Ramos (cell line): ENCODE results near the gene CD47.

Experiments used
- in situ Hi-C: fragments of 300-500 bp; cut with MboI; formaldehyde crosslinking; loops from one replicate; pipeline ENCODE4 v1.14.3; 2022; ENCODE audit warnings: low sequenced_read_pairs; ENCODE audit not compliant: unreplicated experiment

The CD47 gene

GRCh38 chr3:108060331-108060730 lies 30.5 kb downstream of the CD47 start:
- in situ Hi-C loops = no loop called here

DNA sequence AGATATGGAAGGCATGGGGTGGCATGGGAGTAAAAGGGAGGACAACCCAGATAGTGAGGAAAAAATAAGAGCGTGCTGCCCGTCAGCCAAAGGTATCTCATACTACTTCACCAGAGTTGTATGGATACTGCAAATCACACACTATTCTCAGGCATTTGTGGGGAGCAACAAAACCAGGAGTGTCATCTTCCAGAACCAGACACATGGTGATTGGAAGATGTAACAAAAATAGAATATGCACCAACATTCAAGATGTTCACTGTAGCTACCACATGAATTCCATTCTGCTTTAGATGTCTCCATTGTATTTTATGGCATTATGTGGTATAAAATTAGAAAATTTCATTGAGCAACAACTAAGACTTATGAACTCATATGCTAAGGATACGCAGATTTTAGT lies 34.9 kb downstream of the CD47 start:
- in situ Hi-C loops = no loop called here

- in situ Hi-C loops = no loop called here
These were observed 35.9 kb downstream of the CD47 start for GRCh38 chr3:108054935-108055334.

DNA sequence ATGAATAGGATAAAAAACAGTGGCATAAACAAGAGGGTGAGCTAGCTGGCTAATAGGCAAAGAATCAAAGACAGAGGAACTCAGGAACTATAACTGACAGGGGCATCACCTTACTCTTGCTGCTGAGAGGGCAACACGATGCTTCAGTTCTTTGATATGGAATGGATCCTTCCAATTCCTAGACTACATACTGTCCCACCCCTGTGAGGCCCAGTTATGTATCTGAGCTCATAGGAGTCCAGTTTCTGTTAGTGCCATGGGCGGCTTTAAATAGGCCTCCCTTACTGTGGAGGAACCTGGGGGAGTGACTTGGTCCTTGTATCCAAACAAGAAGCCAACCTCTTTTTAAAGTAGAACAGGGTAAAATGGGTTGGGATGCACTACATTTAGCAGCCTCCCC lies 37.3 kb downstream of the CD47 start:
- in situ Hi-C loops = no loop called here

GRCh38 chr3:108053067-108053466 lies 37.8 kb downstream of the CD47 start:
- in situ Hi-C loops = no loop called here

- in situ Hi-C loops = no loop called here
These were observed 39.8 kb downstream of the CD47 start for GRCh38 chr3:108051005-108051404.

DNA sequence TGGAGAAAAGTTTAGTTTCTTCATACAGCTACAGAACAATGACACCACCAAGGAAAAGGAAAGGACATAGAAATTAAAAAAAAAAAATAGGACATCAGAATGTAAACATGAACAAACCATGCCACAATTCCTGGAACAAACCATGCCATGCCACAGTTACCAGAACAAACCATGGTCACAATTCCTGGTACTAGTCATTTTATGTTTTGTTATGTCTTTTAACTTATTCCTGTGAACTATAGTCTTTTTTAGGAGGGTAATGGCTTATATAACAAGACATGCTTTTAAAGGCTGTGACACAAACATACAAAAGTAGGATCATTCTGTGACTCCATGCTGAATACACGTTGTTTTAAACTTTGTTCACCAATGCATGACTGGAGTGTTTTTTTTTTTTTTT lies 42.8 kb downstream of the CD47 start:
- in situ Hi-C loops = no loop called here

DNA sequence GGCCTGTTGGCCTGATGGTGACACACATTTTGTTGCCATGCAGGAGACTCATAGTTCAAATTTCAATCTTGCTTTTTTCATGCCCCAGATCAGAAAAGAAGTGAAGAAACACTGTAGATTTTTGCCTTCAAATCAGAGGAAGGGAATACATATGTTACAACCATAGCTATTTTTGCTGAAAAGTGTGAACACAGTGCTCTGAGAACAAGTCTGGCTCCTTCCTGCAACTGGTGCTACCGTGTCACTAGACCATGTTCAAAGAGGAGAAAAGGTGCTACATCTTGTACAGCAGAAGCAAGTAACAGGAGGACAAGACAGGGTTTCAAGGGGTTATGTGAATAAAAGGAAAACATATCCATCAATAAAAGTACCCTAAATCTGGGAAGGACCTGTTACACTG lies 44.6 kb downstream of the CD47 start:
- in situ Hi-C loops = no loop called here

- in situ Hi-C loops = no loop called here
These were observed 46.1 kb downstream of the CD47 start for GRCh38 chr3:108044699-108045098.

DNA sequence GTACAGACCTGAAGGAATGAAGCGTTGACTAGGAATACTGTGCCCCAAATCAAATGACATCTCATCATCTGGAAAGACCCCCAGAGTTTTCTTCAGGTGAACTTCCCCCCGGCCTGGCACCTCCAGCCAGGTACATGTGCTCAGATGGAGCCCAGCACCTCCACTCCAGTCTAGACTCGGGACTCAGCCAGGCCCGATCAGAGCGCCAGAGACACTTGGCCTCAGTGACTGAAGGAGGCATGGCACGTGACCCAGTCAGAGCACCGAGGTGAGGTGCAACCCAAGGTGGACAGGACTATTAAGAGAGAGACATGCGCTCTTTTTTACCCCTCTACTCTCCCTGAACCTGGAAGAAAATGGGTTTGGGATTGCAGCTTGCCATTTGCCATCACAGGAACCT lies 48.5 kb downstream of the CD47 start:
- in situ Hi-C loops = no loop called here

DNA sequence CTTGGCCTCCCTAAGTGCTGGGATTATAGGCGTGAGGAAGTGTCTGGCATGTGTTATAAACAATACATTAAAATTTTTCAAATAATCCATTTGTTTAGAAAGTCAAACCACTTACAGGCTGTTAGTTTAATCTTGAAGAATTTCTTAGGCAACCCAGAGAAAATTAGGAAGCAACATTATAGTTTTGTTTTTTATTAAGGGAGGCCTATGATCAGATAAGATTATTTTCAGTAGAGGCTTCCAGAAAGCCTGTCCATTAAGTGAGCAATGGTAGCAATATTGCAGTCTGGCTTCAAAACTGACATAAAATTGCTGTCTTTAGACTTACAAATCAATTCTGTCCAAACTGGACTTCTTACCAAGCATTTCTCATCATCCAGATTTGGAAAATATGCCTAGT lies 49.6 kb downstream of the CD47 start:
- in situ Hi-C loops = no loop called here

DNA sequence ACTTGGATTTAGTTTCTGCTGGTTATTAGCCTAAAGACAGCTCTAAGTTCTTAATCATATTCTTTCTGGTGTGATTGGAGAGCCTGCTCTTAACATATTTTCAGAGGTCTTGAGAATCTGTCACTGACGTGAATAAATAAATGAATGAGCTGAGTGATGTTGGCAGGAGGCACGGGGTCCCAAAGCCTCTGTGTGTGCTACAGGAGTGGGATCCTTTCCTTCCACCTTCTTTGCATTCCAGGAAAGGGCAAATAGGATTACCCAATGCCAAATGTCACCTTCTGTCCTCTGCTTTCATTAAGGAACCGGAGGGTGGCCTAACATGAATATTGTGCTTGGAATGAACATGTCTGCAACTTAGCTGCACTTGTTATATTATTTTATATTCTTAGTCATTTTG lies 53.1 kb downstream of the CD47 start:
- in situ Hi-C loops = no loop called here

- in situ Hi-C loops = no loop called here
These were observed 53.7 kb downstream of the CD47 start for GRCh38 chr3:108036984-108037741.

DNA sequence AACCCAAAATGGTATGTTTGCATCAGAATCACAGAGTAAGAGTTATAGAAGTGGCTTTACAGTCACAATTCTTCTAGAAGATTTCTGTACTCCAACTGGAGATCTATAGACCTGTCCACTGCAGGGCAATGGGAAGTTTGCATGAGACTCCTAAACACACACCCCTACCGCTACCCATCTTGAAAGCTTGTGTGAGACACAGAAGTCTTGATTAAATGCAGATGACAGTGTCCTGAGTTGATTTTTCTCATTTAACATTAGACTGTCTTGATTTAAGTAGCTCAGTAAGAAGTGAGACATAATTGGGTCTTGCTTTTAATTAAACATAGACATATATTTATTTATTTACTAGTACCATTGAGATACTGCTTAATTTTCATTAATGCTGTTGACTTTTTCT lies 54.4 kb downstream of the CD47 start:
- in situ Hi-C loops = no loop called here

DNA sequence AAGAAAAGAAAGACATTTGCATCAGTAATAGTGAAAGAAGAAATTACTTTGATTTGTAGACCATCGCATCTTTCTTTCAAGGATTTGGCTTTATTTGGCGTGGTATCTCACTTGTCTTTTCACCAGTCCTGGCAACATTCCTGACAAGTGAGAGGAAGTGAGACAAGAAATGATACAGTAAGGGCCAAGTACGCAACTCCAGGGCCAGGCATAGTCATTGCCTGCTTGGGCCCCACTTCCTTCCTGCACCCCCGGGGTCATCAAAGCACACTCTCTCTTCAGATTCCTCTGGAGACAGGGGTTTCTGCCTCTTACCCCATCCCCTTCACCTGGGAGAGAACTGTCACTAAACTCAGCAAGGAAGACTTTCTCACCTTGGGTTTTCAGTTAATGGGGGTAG lies 55.1 kb downstream of the CD47 start:
- in situ Hi-C loops = no loop called here

DNA sequence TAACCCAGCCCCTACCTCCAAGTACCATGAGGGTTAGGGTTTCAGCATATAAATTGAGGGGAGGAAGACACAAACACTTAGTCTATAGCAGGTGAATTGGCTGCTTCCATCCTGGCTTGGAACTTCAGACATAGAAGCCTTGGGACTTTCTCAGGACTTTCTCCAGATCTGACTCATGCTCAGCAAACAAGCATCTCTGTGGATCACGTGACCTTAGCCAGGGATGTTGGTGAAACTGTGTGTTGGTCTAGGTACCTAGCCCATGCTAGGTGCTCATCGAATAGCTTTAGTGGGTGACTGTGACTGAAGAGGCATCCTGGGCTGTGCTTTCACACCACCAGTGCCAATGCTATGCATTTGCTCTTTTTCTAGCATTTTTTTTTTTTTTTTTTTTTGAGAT lies 58.9 kb downstream of the CD47 start:
- in situ Hi-C loops = no loop called here

- in situ Hi-C loops = no loop called here
These were observed 59.9 kb downstream of the CD47 start for GRCh38 chr3:108030960-108031359.

DNA sequence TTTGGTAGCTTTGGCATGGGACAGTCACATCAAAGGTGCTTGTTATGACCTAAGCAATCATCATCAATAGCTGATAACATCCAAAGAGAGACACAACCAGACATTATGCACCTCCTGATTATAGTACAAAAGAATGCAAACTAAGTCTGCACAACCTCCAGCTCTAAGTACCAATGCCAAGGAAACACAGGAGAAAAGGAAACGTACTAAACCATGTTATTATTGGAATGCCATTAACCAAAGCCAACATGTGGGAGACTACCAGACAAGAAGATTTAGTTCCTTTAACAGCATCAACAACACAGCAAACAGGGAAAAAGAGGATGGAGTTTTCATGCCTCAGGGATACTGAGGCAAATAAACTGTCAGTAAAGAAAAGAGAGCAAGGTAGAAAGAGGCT lies 61.4 kb downstream of the CD47 start:
- in situ Hi-C loops = no loop called here

- in situ Hi-C loops = no loop called here
These were observed 61.9 kb downstream of the CD47 start for GRCh38 chr3:108028896-108029295.

GRCh38 chr3:108025177-108025576 lies 65.7 kb downstream of the CD47 start:
- in situ Hi-C loops = no loop called here

DNA sequence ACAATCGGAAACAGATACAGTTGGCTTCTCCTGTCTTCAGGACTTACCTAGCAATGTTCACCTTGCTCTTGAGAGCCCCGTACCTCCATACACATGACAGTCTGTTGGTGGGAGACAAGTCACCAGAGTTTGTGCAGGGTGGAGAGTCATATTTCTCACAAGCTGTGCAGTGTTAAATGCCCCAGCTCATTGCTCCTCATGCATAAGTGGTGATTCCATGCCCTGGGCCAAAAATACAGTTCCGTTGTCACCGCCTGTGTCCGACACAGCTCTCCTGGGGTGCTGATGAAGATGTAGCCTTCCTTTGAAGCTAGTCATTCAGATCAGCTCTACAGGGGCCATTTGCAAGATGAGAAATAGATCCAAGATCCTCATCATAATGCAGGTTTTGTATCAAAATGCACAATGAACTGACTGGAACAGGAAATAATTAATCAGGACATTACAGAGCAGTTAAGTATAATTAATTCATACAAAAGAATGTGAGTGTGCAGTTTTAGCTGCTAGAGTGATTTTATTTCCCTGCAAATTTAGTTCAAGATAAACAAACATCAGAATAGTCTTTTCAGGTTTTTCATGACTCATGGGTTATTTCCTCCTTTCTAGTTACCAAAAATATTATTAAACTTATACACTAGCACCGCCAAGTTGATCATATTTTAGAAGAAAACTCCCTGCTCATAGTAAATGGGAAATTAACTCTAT lies 66.5 kb downstream of the CD47 start:
- in situ Hi-C loops = no loop called here
